HG02981 (cell line): Measurements from ENCODE around the gene PCNT.

ENCODE experiments used
- ATAC-seq: cut with Tn5 transposase; IDR thresholded peaks from one replicate; pipeline ENCODE4 v1.9.1; 2021; ENCODE audit warnings: mild to moderate bottlenecking, moderate library complexity; ENCODE audit not compliant: unreplicated experiment

Gene PCNT

GRCh38 chr21:46379691-46380090 lies 55.7 kb downstream of the PCNT start:
- ATAC-seq: no peak

- no peak for ATAC-seq
These were observed 57.6 kb downstream of the PCNT start for GRCh38 chr21:46381541-46381940.

GRCh38 chr21:46384556-46384955 lies 60.6 kb downstream of the PCNT start:
- no peak for ATAC-seq

- no peak for ATAC-seq
These were observed 62.1 kb downstream of the PCNT start for GRCh38 chr21:46385846-46386733.

- no peak for ATAC-seq
These were observed 62.8 kb downstream of the PCNT start for GRCh38 chr21:46386734-46387088.

GRCh38 chr21:46388206-46388880 lies 64.4 kb downstream of the PCNT start:
- no peak for ATAC-seq

GRCh38 chr21:46388896-46389295 lies 64.9 kb downstream of the PCNT start:
- no peak for ATAC-seq

GRCh38 chr21:46390603-46391545 lies 66.9 kb downstream of the PCNT start:
- ATAC-seq: no peak

GRCh38 chr21:46391773-46392172 lies 67.8 kb downstream of the PCNT start:
- no peak for ATAC-seq

- no peak for ATAC-seq
These were observed 69.0 kb downstream of the PCNT start for GRCh38 chr21:46392921-46393320.

- ATAC-seq: no peak
These were observed 69.5 kb downstream of the PCNT start for GRCh38 chr21:46393451-46393940.

- no peak for ATAC-seq
These were observed 70.1 kb downstream of the PCNT start for GRCh38 chr21:46393941-46394594.

- ATAC-seq: no peak
These were observed 70.7 kb downstream of the PCNT start for GRCh38 chr21:46394595-46395104.

GRCh38 chr21:46397211-46397905 lies 73.4 kb downstream of the PCNT start:
- no peak for ATAC-seq

- ATAC-seq: no peak
These were observed 74.0 kb downstream of the PCNT start for GRCh38 chr21:46397993-46398392.

- ATAC-seq: no peak
These were observed 75.2 kb downstream of the PCNT start for GRCh38 chr21:46399129-46399528.

- no peak for ATAC-seq
These were observed 75.7 kb downstream of the PCNT start for GRCh38 chr21:46399686-46400085.

GRCh38 chr21:46401186-46401910 lies 77.4 kb downstream of the PCNT start:
- no peak for ATAC-seq

GRCh38 chr21:46402421-46402820 lies 78.5 kb downstream of the PCNT start:
- no peak for ATAC-seq
